Brain microvascular endothelial cell (primary cell): ENCODE results near the gene MRPS14.
A peak's percentile ranks its signal among the peaks of the same experiment; 100 is the strongest.

ENCODE experiments used
- DNase-seq: peaks from one replicate; pipeline ENCODE4 v3.0.0-alpha.2; 2020
- H3K27ac ChIP-seq: fragments of 250-450 bp; sonication (Bioruptor Pico); 2 replicates; pipeline ENCODE4 v1.5.1; 2020; ENCODE audit warnings: mild to moderate bottlenecking, moderate library complexity
- H3K27me3 ChIP-seq: fragments of 250-450 bp; sonication (Bioruptor Pico); replicated peaks from 2 replicates; pipeline ENCODE4 v1.5.1; 2020; ENCODE audit warnings: mild to moderate bottlenecking
- H3K36me3 ChIP-seq: fragments of 250-450 bp; sonication (Bioruptor Pico); replicated peaks from 2 replicates; pipeline ENCODE4 v1.5.1; 2020; ENCODE audit warnings: mild to moderate bottlenecking
- H3K4me3 ChIP-seq: 2 replicates; pipeline ENCODE4 v1.5.1; 2011; ENCODE audit warnings: low read depth, mild to moderate bottlenecking, control low read depth, low read length, moderate library complexity
- in situ Hi-C: cut with HindIII; loops from 2 replicates; pipeline ENCODE4 v1.10.0; 2017; ENCODE audit warnings: low sequenced_read_pairs, low pct_ligation_motif_present
- TF ChIP-seq, protein P1 (sequence below): IDR thresholded peaks from 2 replicates; pipeline ENCODE4 v1.5.1; 2011; ENCODE audit warnings: low read depth, mild to moderate bottlenecking, moderate library complexity, low read length, control low read depth, inconsistent platforms; ENCODE audit errors: missing control alignments

Gene MRPS14

GRCh38 chr1:174999936-175000696, 23.1 kb downstream of the MRPS14 start, which contains the start of gene CACYBP:
TSS of gene CACYBP (plus strand) at chr1:174999947. CDS start at chr1:175000181, 234 bp downstream.
- in situ Hi-C loops = no loop called here
- DNase-seq = peak; percentile 28
- TF ChIP-seq, protein P1, sequence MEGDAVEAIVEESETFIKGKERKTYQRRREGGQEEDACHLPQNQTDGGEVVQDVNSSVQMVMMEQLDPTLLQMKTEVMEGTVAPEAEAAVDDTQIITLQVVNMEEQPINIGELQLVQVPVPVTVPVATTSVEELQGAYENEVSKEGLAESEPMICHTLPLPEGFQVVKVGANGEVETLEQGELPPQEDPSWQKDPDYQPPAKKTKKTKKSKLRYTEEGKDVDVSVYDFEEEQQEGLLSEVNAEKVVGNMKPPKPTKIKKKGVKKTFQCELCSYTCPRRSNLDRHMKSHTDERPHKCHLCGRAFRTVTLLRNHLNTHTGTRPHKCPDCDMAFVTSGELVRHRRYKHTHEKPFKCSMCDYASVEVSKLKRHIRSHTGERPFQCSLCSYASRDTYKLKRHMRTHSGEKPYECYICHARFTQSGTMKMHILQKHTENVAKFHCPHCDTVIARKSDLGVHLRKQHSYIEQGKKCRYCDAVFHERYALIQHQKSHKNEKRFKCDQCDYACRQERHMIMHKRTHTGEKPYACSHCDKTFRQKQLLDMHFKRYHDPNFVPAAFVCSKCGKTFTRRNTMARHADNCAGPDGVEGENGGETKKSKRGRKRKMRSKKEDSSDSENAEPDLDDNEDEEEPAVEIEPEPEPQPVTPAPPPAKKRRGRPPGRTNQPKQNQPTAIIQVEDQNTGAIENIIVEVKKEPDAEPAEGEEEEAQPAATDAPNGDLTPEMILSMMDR = no peak
- Histone ChIP-seq H3K4me3 (peak within 1 kb of the TSS; percentile 88), H3K27me3 (no peaks in the 10 kb centered on the region), H3K36me3 (no peaks in the 10 kb centered on the region), H3K27ac (peak within 1 kb of the TSS; percentile 99)

GRCh38 chr1:174999216-174999935, 23.8 kb downstream of the MRPS14 start:
- H3K27me3 ChIP-seq = no peaks in the 10 kb centered on the region
- H3K27ac ChIP-seq = peak overlapping the region; percentile 99
- no peaks in the 10 kb centered on the region for H3K36me3 ChIP-seq
- in situ Hi-C loops = no loop called here
- peak overlapping the region; percentile 88 for H3K4me3 ChIP-seq
- TF ChIP-seq, protein P1 = no peak
- peak; percentile 99 for DNase-seq

DNA sequence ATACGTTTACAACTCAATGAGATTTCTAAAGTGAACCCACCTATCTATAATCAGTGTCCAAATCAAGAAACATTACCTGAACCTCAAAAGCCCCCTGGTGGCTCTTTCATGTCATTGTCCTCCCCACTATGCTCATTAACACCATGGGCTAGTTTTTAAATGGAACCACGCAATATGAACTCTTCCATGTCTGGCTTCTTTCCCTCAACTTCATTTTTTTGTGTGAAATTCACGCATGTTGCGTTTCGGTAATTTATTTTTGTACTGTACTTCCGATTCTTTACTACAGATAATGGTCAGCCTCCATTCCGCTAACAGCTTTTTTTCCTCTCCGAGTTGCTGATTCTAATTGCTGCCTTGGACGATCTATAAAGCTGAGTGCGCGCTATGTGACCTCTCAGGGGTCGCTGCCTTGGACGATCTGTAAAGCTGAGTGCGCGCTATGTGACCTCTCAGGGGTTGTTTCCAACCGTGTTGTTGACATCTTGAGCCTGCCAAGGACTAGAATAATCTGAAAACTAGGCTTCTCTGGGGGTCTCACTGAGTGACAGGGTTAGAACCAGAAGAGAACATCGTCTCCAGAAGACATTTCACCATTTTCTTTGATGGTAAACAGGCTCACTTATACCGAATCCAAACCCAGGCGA, 24.5 kb downstream of the MRPS14 start:
- peak; percentile 25 for DNase-seq
- Histone ChIP-seq H3K4me3 (peak overlapping the region; percentile 88), H3K27ac (peak overlapping the region; percentile 99), H3K27me3 (no peaks in the 10 kb centered on the region), H3K36me3 (no peaks in the 10 kb centered on the region)
- in situ Hi-C loops = no loop called here
- TF ChIP-seq, protein P1 = peak; percentile 77

GRCh38 chr1:174997041-174997440, 26.2 kb downstream of the MRPS14 start:
- no peak overlapping the region for H3K4me3 ChIP-seq
- TF ChIP-seq, protein P1 = no peak
- H3K36me3 ChIP-seq = no peaks in the 10 kb centered on the region
- no peak for DNase-seq
- H3K27me3 ChIP-seq = no peaks in the 10 kb centered on the region
- no peak overlapping the region for H3K27ac ChIP-seq
- in situ Hi-C loops = no loop called here

DNA sequence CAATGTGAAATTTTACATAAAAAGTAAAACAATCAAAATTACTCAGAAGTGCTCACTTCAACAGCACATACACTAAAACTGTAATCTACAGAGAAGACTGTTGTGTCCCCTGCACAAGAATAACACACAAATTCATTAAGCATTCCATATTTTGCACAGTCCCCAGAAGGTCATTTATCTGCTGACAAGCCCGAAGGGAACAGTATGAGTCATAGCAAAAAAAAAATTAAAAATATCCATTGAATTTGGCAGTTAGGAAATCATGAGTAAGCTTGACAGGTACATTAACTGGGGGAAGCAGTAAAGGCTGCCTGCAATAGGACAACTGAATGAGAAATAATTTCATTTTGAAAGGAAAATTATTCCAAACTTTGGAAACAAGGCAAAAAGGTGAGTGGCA, 26.7 kb downstream of the MRPS14 start:
- in situ Hi-C loops = no loop called here
- no peak for DNase-seq
- no peaks in the 10 kb centered on the region for H3K36me3 ChIP-seq
- no peak overlapping the region for H3K4me3 ChIP-seq
- H3K27me3 ChIP-seq = no peaks in the 10 kb centered on the region
- TF ChIP-seq, protein P1 = no peak
- no peak overlapping the region for H3K27ac ChIP-seq
